Islet precursor cell (in vitro differentiated cells): Measurements from ENCODE around the gene NCOA5.

ENCODE experiments used
- DNase-seq: peaks from one replicate; pipeline ENCODE4 v3.0.0-alpha.2; 2018

The NCOA5 gene

GRCh38 chr20:46088409-46089166, 1.2 kb downstream of the NCOA5 start:
- DNase-seq = no peak

- no peak for DNase-seq
Observed at GRCh38 chr20:46087161-46087560, 2.6 kb downstream of the NCOA5 start.

- DNase-seq = no peak
Observed at GRCh38 chr20:46085179-46085851, 4.4 kb downstream of the NCOA5 start.

GRCh38 chr20:46084805-46085178, 5.0 kb downstream of the NCOA5 start:
- no peak for DNase-seq

GRCh38 chr20:46083531-46084061, 6.2 kb downstream of the NCOA5 start:
- no peak for DNase-seq

GRCh38 chr20:46083101-46083500, 6.7 kb downstream of the NCOA5 start:
- DNase-seq = no peak

GRCh38 chr20:46081074-46081473, 8.7 kb downstream of the NCOA5 start:
- DNase-seq = no peak

- DNase-seq = no peak
Observed at GRCh38 chr20:46078954-46079353, 10.8 kb downstream of the NCOA5 start.

GRCh38 chr20:46077642-46078305, 12.0 kb downstream of the NCOA5 start:
- no peak for DNase-seq

GRCh38 chr20:46076806-46077205, 13.0 kb downstream of the NCOA5 start:
- no peak for DNase-seq

- no peak for DNase-seq
Observed at GRCh38 chr20:46074006-46074405, 15.8 kb downstream of the NCOA5 start.

GRCh38 chr20:46073443-46073842, 16.3 kb downstream of the NCOA5 start:
- DNase-seq = no peak

GRCh38 chr20:46073024-46073423, 16.7 kb downstream of the NCOA5 start:
- DNase-seq = no peak

- no peak for DNase-seq
Observed at GRCh38 chr20:46071573-46071972, 18.2 kb downstream of the NCOA5 start.

- DNase-seq = no peak
Observed at GRCh38 chr20:46070215-46070900, 19.4 kb downstream of the NCOA5 start.

GRCh38 chr20:46065691-46066090, 24.1 kb downstream of the NCOA5 start:
- DNase-seq = no peak

- DNase-seq = no peak
Observed at GRCh38 chr20:46065006-46065405, 24.8 kb downstream of the NCOA5 start.

- no peak for DNase-seq
Observed at GRCh38 chr20:46063652-46064054, 26.1 kb downstream of the NCOA5 start.

- DNase-seq = peak; percentile 45
Observed at GRCh38 chr20:46063151-46063550, 26.6 kb downstream of the NCOA5 start.

GRCh38 chr20:46062621-46063020, 27.1 kb downstream of the NCOA5 start:
- DNase-seq = no peak

GRCh38 chr20:46062151-46062550, 27.6 kb downstream of the NCOA5 start:
- peak; percentile 27 for DNase-seq

- peak; percentile 20 for DNase-seq
Observed at GRCh38 chr20:46060975-46061374, 28.8 kb downstream of the NCOA5 start.

GRCh38 chr20:46060301-46060881, 29.4 kb downstream of the NCOA5 start:
- DNase-seq = peak; percentile 49
